WTC11 (cell line): Measurements from ENCODE around the gene PIGN. TPM values are rescaled to one million over a fixed set of nuclear protein-coding genes. Genes with fewer than 3 reads are reported as not detected.

Experiments
- ATAC-seq: fragments of 200-7000 bp; cut with Tn5 transposase; 2 replicates; pipeline ENCODE4 v1.10.0; 2021; ENCODE audit warnings: mild to moderate bottlenecking, moderate library complexity
- CTCF ChIA-PET: fragments of 300-600 bp; sonication (Branson Sonifier 250); formaldehyde crosslinking; loops from one replicate; lab custom pipeline; 2021; ENCODE audit warnings: antibody characterized with exemption; lab: Charles Lee
- POLR2A ChIA-PET: fragments of 350-600 bp; sonication (Branson Sonifier 250); formaldehyde crosslinking; loops from one replicate; lab custom pipeline; 2021; ENCODE audit warnings: antibody characterized with exemption; lab: Charles Lee
- DNase-seq: peaks from one replicate; pipeline ENCODE4 v3.0.0; 2021; ENCODE audit warnings: low spot score
- H3K27ac Mint-ChIP-seq: 2 replicates; pipeline ENCODE4 v1.8.0; 2021; ENCODE audit warnings: mixed read lengths
- H3K27me3 Mint-ChIP-seq: 2 replicates; pipeline ENCODE4 v1.8.0; 2021; ENCODE audit warnings: low read depth, mild to moderate bottlenecking, moderate library complexity, mixed read lengths
- H3K36me3 Mint-ChIP-seq: 2 replicates; pipeline ENCODE4 v1.8.0; 2021; ENCODE audit warnings: mixed read lengths
- H3K4me1 Mint-ChIP-seq: 2 replicates; pipeline ENCODE4 v1.8.0; 2022; ENCODE audit warnings: mixed read lengths
- H3K4me3 Mint-ChIP-seq: 2 replicates; pipeline ENCODE4 v1.8.0; 2021; ENCODE audit warnings: mild to moderate bottlenecking, moderate library complexity, mixed read lengths
- H3K9me3 Mint-ChIP-seq: 2 replicates; pipeline ENCODE4 v1.8.0; 2021; ENCODE audit warnings: mixed read lengths
- KAT7 ChIP-seq: sonication (generic); formaldehyde crosslinking; IDR thresholded peaks from 2 replicates; pipeline ENCODE4 v1.8.1; 2023; ENCODE audit warnings: missing genetic modification reagents, mild to moderate bottlenecking, borderline replicate concordance
- NFYB ChIP-seq: sonication (generic); formaldehyde crosslinking; conservative IDR thresholded peaks from 2 replicates; pipeline ENCODE4 v1.8.0; 2022; ENCODE audit warnings: low read depth, missing genetic modification reagents
- NR1H2 ChIP-seq: sonication (generic); formaldehyde crosslinking; IDR thresholded peaks from 2 replicates; pipeline ENCODE4 v1.9.0; 2021; ENCODE audit warnings: mild to moderate bottlenecking, moderate library complexity, missing genetic modification reagents
- NR3C1 ChIP-seq: sonication (generic); formaldehyde crosslinking; conservative IDR thresholded peaks from 2 replicates; pipeline ENCODE4 v1.8.1; 2023; ENCODE audit warnings: low read depth, mild to moderate bottlenecking, missing genetic modification reagents
- ZNF219 ChIP-seq: sonication (generic); formaldehyde crosslinking; IDR thresholded peaks from 2 replicates; pipeline ENCODE4 v1.8.0; 2023; ENCODE audit warnings: missing genetic modification reagents, mild to moderate bottlenecking, borderline replicate concordance
- ZNF423 ChIP-seq: fragments of 250-450 bp; sonication (Bioruptor Pico); IDR thresholded peaks from 2 replicates; pipeline ENCODE4 v2.1.2; 2022; ENCODE audit warnings: mild to moderate bottlenecking, moderate library complexity
- total RNA-seq: library from RNA; stranded (reverse); gene quantifications from 3 replicates; pipeline ENCODE4 v1.2.3, GENCODE V29; 2021
- TF ChIP-seq, protein P1 (sequence below): fragments of 250-450 bp; sonication (Bioruptor Pico); conservative IDR thresholded peaks from 2 replicates; pipeline ENCODE4 v1.9.0; 2021; ENCODE audit warnings: mild to moderate bottlenecking
- TF ChIP-seq, protein P2 (sequence below): sonication (generic); formaldehyde crosslinking; IDR thresholded peaks from 2 replicates; pipeline ENCODE4 v1.8.0; 2022; ENCODE audit warnings: mild to moderate bottlenecking, missing genetic modification reagents
- TF ChIP-seq, protein P3 (sequence below): sonication (generic); formaldehyde crosslinking; IDR thresholded peaks from 2 replicates; pipeline ENCODE4 v1.8.1; 2023; ENCODE audit warnings: mild to moderate bottlenecking, missing genetic modification reagents, moderate library complexity
- TF ChIP-seq, protein P4 (sequence below): sonication (generic); formaldehyde crosslinking; IDR thresholded peaks from 2 replicates; pipeline ENCODE4 v1.8.0; 2023; ENCODE audit warnings: mild to moderate bottlenecking, missing genetic modification reagents
- TF ChIP-seq, protein P5 (sequence below): fragments of 250-450 bp; sonication (Bioruptor Pico); IDR thresholded peaks from 2 replicates; pipeline ENCODE4 v1.9.0; 2021; ENCODE audit warnings: mild to moderate bottlenecking, borderline replicate concordance
- TF ChIP-seq, protein P6 (sequence below): fragments of 200-600 bp; IDR thresholded peaks from 2 replicates; pipeline ENCODE4 v1.8.0; 2022; ENCODE audit warnings: antibody characterized with exemption

The PIGN gene
- total RNA-seq, 1 experiment from 2014 or later, result 23.4 TPM

DNA sequence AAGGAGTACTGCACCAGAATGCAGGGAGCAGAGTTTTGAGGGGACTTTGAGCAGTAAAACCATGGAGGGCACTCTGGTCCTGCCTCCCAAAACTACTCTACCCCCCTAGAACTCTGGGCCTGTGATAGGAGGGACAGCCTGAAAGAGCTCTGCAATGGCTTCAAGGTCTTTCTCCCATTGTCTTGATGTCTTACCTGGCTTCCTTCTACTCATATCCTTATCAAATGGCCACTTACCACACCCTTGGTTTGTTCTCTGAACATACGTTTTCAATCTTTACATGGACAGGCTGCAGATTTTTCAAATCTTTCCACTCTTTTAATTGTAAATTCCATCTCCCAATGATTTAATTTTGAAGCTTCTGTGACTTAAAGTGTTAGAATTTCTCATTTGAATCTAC is 27.9 kb upstream of the PIGN start:
- ChIA-PET CTCF (interaction anchor here (1.7 kb wide), 1 partner anchor 35 kb away, joined by 7 read pairs; no protein-coding TSS in a partner anchor), POLR2A (interaction anchor here (0.9 kb wide), 1 partner anchor 26 kb away, joined by 4 read pairs; no protein-coding TSS in a partner anchor)
- ATAC-seq (no peak), DNase-seq (no peak)
- Mint-ChIP-seq H3K27ac (no peak overlapping the region), H3K4me3 (no peak overlapping the region), H3K9me3 (peaks cover 4% of the 10 kb centered on the region; the same call in 1 of the 2 replicates), H3K27me3 (no peaks in the 10 kb centered on the region), H3K36me3 (peaks cover 21% of the 10 kb centered on the region), H3K4me1 (no peaks in the 10 kb centered on the region)
- no peak for TF ChIP-seq NR3C1 (CRISPR knock-in tag)

DNA sequence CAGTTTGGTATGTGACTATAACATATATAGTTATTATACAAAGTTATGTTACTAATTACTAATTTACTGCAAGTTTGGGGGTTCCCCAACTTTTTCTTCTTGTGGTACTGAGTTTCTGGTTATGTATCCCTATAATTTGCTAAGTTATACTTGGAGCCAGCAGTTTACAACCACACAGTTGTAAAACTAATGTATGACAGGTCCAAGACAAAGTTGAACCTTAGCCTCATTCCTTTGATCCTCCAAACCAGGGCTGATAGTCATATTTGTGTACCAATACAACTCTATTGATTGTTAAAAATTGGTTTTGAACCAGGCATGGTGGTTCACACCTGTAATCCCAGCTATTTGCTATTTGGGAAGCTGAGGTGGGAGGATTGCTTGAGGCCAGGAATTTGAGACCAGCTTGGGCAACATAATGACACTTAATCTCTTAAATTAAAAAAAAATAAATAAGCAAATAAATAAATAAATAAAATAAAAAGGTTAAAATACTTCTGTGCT is 24.5 kb upstream of the PIGN start:
- no peaks in the 10 kb centered on the region for H3K27me3 Mint-ChIP-seq
- ChIA-PET CTCF (no interaction called here), POLR2A (no interaction called here)
- DNase-seq (no peak), ATAC-seq (no peak)
- H3K9me3 Mint-ChIP-seq, result peaks cover 4% of the 10 kb centered on the region; the same call in 1 of the 2 replicates
- TF ChIP-seq NFYB (CRISPR knock-in tag) (no peak), ZNF219 (no peak), ZNF423 (no peak), NR1H2 (CRISPR knock-in tag) (no peak), KAT7 (CRISPR knock-in tag) (no peak)
- TF ChIP-seq, protein P1, sequence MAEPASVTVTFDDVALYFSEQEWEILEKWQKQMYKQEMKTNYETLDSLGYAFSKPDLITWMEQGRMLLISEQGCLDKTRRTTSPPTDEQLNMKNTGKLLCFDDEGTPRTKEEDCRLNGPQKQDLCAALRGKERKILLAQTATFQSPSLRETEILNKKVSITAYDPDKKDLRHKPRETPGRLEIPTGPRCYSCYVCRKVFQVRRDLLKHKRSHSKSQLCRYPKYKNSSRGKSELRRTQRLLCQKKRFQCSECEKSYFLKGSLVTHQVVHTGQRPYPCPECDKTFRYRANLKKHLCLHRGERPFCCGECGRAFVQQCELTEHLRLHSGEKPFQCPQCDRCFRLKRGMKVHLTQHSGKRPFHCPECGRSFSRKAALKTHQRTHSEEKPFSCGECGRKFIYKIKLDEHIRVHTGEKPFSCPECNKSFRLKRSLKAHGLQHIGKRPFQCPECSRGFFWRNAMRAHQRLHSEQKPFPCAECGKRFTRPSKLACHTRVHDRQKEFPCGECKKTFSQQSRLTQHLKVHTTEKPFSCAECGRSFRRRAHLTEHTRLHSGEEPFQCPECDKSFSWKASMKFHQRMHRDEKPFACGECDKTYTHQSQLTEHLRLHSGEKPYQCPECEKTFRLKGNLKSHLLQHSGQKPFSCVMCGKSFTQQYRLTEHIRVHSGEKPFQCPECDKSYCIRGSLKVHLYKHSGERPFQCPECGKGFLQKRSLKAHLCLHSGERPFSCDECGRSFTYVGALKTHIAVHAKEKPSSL (CRISPR knock-in tag), result no peak
- TF ChIP-seq, protein P2, sequence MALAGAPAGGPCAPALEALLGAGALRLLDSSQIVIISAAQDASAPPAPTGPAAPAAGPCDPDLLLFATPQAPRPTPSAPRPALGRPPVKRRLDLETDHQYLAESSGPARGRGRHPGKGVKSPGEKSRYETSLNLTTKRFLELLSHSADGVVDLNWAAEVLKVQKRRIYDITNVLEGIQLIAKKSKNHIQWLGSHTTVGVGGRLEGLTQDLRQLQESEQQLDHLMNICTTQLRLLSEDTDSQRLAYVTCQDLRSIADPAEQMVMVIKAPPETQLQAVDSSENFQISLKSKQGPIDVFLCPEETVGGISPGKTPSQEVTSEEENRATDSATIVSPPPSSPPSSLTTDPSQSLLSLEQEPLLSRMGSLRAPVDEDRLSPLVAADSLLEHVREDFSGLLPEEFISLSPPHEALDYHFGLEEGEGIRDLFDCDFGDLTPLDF, result no peak
- TF ChIP-seq, protein P3, sequence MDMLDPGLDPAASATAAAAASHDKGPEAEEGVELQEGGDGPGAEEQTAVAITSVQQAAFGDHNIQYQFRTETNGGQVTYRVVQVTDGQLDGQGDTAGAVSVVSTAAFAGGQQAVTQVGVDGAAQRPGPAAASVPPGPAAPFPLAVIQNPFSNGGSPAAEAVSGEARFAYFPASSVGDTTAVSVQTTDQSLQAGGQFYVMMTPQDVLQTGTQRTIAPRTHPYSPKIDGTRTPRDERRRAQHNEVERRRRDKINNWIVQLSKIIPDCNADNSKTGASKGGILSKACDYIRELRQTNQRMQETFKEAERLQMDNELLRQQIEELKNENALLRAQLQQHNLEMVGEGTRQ (CRISPR knock-in tag), result no peak
- TF ChIP-seq, protein P4, sequence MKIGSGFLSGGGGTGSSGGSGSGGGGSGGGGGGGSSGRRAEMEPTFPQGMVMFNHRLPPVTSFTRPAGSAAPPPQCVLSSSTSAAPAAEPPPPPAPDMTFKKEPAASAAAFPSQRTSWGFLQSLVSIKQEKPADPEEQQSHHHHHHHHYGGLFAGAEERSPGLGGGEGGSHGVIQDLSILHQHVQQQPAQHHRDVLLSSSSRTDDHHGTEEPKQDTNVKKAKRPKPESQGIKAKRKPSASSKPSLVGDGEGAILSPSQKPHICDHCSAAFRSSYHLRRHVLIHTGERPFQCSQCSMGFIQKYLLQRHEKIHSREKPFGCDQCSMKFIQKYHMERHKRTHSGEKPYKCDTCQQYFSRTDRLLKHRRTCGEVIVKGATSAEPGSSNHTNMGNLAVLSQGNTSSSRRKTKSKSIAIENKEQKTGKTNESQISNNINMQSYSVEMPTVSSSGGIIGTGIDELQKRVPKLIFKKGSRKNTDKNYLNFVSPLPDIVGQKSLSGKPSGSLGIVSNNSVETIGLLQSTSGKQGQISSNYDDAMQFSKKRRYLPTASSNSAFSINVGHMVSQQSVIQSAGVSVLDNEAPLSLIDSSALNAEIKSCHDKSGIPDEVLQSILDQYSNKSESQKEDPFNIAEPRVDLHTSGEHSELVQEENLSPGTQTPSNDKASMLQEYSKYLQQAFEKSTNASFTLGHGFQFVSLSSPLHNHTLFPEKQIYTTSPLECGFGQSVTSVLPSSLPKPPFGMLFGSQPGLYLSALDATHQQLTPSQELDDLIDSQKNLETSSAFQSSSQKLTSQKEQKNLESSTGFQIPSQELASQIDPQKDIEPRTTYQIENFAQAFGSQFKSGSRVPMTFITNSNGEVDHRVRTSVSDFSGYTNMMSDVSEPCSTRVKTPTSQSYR (CRISPR knock-in tag), result no peak
- TF ChIP-seq, protein P5, sequence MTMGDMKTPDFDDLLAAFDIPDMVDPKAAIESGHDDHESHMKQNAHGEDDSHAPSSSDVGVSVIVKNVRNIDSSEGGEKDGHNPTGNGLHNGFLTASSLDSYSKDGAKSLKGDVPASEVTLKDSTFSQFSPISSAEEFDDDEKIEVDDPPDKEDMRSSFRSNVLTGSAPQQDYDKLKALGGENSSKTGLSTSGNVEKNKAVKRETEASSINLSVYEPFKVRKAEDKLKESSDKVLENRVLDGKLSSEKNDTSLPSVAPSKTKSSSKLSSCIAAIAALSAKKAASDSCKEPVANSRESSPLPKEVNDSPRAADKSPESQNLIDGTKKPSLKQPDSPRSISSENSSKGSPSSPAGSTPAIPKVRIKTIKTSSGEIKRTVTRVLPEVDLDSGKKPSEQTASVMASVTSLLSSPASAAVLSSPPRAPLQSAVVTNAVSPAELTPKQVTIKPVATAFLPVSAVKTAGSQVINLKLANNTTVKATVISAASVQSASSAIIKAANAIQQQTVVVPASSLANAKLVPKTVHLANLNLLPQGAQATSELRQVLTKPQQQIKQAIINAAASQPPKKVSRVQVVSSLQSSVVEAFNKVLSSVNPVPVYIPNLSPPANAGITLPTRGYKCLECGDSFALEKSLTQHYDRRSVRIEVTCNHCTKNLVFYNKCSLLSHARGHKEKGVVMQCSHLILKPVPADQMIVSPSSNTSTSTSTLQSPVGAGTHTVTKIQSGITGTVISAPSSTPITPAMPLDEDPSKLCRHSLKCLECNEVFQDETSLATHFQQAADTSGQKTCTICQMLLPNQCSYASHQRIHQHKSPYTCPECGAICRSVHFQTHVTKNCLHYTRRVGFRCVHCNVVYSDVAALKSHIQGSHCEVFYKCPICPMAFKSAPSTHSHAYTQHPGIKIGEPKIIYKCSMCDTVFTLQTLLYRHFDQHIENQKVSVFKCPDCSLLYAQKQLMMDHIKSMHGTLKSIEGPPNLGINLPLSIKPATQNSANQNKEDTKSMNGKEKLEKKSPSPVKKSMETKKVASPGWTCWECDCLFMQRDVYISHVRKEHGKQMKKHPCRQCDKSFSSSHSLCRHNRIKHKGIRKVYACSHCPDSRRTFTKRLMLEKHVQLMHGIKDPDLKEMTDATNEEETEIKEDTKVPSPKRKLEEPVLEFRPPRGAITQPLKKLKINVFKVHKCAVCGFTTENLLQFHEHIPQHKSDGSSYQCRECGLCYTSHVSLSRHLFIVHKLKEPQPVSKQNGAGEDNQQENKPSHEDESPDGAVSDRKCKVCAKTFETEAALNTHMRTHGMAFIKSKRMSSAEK (CRISPR knock-in tag), result no peak
- TF ChIP-seq, protein P6, sequence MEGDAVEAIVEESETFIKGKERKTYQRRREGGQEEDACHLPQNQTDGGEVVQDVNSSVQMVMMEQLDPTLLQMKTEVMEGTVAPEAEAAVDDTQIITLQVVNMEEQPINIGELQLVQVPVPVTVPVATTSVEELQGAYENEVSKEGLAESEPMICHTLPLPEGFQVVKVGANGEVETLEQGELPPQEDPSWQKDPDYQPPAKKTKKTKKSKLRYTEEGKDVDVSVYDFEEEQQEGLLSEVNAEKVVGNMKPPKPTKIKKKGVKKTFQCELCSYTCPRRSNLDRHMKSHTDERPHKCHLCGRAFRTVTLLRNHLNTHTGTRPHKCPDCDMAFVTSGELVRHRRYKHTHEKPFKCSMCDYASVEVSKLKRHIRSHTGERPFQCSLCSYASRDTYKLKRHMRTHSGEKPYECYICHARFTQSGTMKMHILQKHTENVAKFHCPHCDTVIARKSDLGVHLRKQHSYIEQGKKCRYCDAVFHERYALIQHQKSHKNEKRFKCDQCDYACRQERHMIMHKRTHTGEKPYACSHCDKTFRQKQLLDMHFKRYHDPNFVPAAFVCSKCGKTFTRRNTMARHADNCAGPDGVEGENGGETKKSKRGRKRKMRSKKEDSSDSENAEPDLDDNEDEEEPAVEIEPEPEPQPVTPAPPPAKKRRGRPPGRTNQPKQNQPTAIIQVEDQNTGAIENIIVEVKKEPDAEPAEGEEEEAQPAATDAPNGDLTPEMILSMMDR, result no peak
- no peak overlapping the region for H3K27ac Mint-ChIP-seq
- no peak overlapping the region for H3K4me3 Mint-ChIP-seq
- peaks cover 3% of the 10 kb centered on the region; the same call in 1 of the 2 replicates for H3K4me1 Mint-ChIP-seq
- H3K36me3 Mint-ChIP-seq, result peaks cover 21% of the 10 kb centered on the region
